IMR-90 (cell line): ENCODE measurements around the gene CIB2. TPM values are rescaled to one million over a fixed set of nuclear protein-coding genes. Genes with fewer than 3 reads are reported as not detected.

Experiments used
- ATAC-seq: fragments of 200-7000 bp; cut with Tn5 transposase; 2 replicates; pipeline ENCODE4 v1.9.1; 2020; ENCODE audit warnings: low read depth, mild to moderate bottlenecking, moderate library complexity
- BruUV-seq: library from RNA; stranded (reverse); fragments of 400-500 nt; replicated peaks from 2 replicates; lab custom pipeline; 2021; lab: Mats Ljungman, UMichigan
- CTCF ChIA-PET: fragments of 300-600 bp; formaldehyde crosslinking; extraction: SDS; loops from one replicate; lab custom pipeline; 2021; ENCODE audit warnings: antibody characterized with exemption; lab: Yijun Ruan, JAX
- POLR2A ChIA-PET: fragments of 300-600 bp; sonication (Branson Sonifier 250); formaldehyde crosslinking; loops from one replicate; lab custom pipeline; 2022; ENCODE audit warnings: antibody characterized with exemption; ENCODE audit not compliant: unreplicated experiment; lab: Charles Lee
- DNase-seq: peaks from one replicate; pipeline ENCODE4 v3.0.0; 2013
- H2AFZ ChIP-seq: replicated peaks from 2 replicates; pipeline ENCODE3; 2013; ENCODE audit warnings: low read length, mild to moderate bottlenecking; ENCODE audit not compliant: poor library complexity
- H2AK5ac ChIP-seq: 2 replicates; pipeline ENCODE4 v1.6.1; 2013; ENCODE audit warnings: low read depth, low read length, inconsistent platforms
- H2AK9ac ChIP-seq: replicated peaks from 2 replicates; pipeline ENCODE3; 2013; ENCODE audit warnings: mild to moderate bottlenecking, low read depth, low read length, moderate library complexity; ENCODE audit not compliant: poor library complexity
- H2BK120ac ChIP-seq: 2 replicates; pipeline ENCODE4 v1.6.1; 2013; ENCODE audit warnings: low read depth, low read length, inconsistent platforms
- H2BK15ac ChIP-seq: 3 replicates; pipeline ENCODE4 v1.6.1; 2013; ENCODE audit warnings: low read depth, low read length, inconsistent platforms
- H2BK20ac ChIP-seq: 2 replicates; pipeline ENCODE4 v1.6.1; 2013; ENCODE audit warnings: low read depth, mild to moderate bottlenecking, inconsistent platforms, low read length, moderate library complexity
- H2BK5ac ChIP-seq: 2 replicates; pipeline ENCODE4 v1.6.1; 2013; ENCODE audit warnings: mild to moderate bottlenecking, low read depth, low read length, inconsistent platforms; ENCODE audit not compliant: poor library complexity, severe bottlenecking
- H3K14ac ChIP-seq: replicated peaks from 2 replicates; pipeline ENCODE4 v1.6.1; 2013; ENCODE audit warnings: low read depth, low read length, inconsistent platforms
- H3K18ac ChIP-seq: 2 replicates; pipeline ENCODE4 v1.6.1; 2013; ENCODE audit warnings: low read depth, low read length, control low read depth
- H3K23ac ChIP-seq: 2 replicates; pipeline ENCODE4 v1.6.1; 2013; ENCODE audit warnings: low read depth, low read length, inconsistent platforms
- H3K27ac ChIP-seq: 2 replicates; pipeline ENCODE4 v1.5.1; 2013; ENCODE audit warnings: mild to moderate bottlenecking, control low read depth, low read length; ENCODE audit not compliant: insufficient read depth
- H3K27me3 ChIP-seq: 2 replicates; pipeline ENCODE4 v1.6.1; 2013; ENCODE audit warnings: low read length; ENCODE audit not compliant: control insufficient read depth, insufficient read depth
- H3K36me3 ChIP-seq: 2 replicates; pipeline ENCODE4 v1.6.1; 2013; ENCODE audit warnings: low read length, mixed read lengths; ENCODE audit not compliant: control insufficient read depth, insufficient read depth
- H3K4ac ChIP-seq: 2 replicates; pipeline ENCODE4 v1.6.1; 2013; ENCODE audit warnings: low read depth, low read length, inconsistent platforms
- H3K4me1 ChIP-seq: 2 replicates; pipeline ENCODE4 v1.6.1; 2013; ENCODE audit warnings: low read length, mixed read lengths; ENCODE audit not compliant: control insufficient read depth, insufficient read depth
- H3K4me2 ChIP-seq: 2 replicates; pipeline ENCODE4 v1.6.1; 2013; ENCODE audit warnings: low read depth, mild to moderate bottlenecking, control low read depth, low read length, moderate library complexity
- H3K4me3 ChIP-seq: 2 replicates; pipeline ENCODE4 v1.5.1; 2013; ENCODE audit warnings: low read depth, mild to moderate bottlenecking, control low read depth, low read length, moderate library complexity; ENCODE audit not compliant: insufficient read depth
- H3K56ac ChIP-seq: 2 replicates; pipeline ENCODE4 v1.6.1; 2013; ENCODE audit warnings: low read length, inconsistent platforms; ENCODE audit not compliant: insufficient read depth; ENCODE audit errors: extremely low read depth
- H3K79me1 ChIP-seq, 2 experiments: 2 replicates each; pipeline ENCODE4 v1.6.1; 2013; ENCODE audit warnings: low read length in 2 of 2, inconsistent platforms in 1 of 2, low read depth in 1 of 2
- H3K9ac ChIP-seq: 2 replicates; pipeline ENCODE4 v1.6.1; 2013; ENCODE audit warnings: low read depth, low read length, control low read depth
- H3K9me1 ChIP-seq: 2 replicates; pipeline ENCODE4 v1.6.1; 2013; ENCODE audit warnings: low read length, inconsistent platforms; ENCODE audit not compliant: insufficient read depth
- H3K9me3 ChIP-seq: 2 replicates; pipeline ENCODE4 v1.6.1; 2013; ENCODE audit warnings: low read length; ENCODE audit not compliant: control insufficient read depth, insufficient read depth
- H4K20me1 ChIP-seq: 2 replicates; pipeline ENCODE4 v1.6.1; 2013; ENCODE audit warnings: low read length, inconsistent platforms; ENCODE audit not compliant: insufficient read depth
- H4K5ac ChIP-seq: 2 replicates; pipeline ENCODE4 v1.6.1; 2013; ENCODE audit warnings: mild to moderate bottlenecking, low read depth, low read length, control low read depth
- H4K8ac ChIP-seq, 2 experiments: 2 replicates each; pipeline ENCODE4 v1.6.1; 2013; ENCODE audit warnings: low read depth in 2 of 2, low read length in 2 of 2, control low read depth in 1 of 2, inconsistent platforms in 1 of 2
- H4K91ac ChIP-seq: 2 replicates; pipeline ENCODE4 v1.6.1; 2013; ENCODE audit warnings: low read depth, low read length, inconsistent platforms; ENCODE audit not compliant: insufficient read depth
- BHLHE40 ChIP-seq: fragments of 150-350 bp; IDR thresholded peaks from 2 replicates; pipeline ENCODE4 v1.6.1; 2016; ENCODE audit warnings: mild to moderate bottlenecking, low read depth, low read length
- CEBPB ChIP-seq: IDR thresholded peaks from 2 replicates; pipeline ENCODE4 v1.6.1; 2012; ENCODE audit warnings: low read depth, low read length, improper control_type of control experiment
- CHD1 ChIP-seq: IDR thresholded peaks from 2 replicates; pipeline ENCODE4 v1.6.1; 2012; ENCODE audit warnings: low read depth, low read length, improper control_type of control experiment
- CTCF ChIP-seq: conservative IDR thresholded peaks from 2 replicates; pipeline ENCODE4 v1.5.1; 2012; ENCODE audit warnings: mild to moderate bottlenecking, low read depth, low read length, improper control_type of control experiment
- FOS ChIP-seq: fragments of 150-350 bp; IDR thresholded peaks from 2 replicates; pipeline ENCODE4 v1.6.1; 2016; ENCODE audit warnings: low read depth, low read length
- MAFK ChIP-seq: IDR thresholded peaks from 2 replicates; pipeline ENCODE4 v1.6.1; 2012; ENCODE audit warnings: low read depth, low read length, improper control_type of control experiment
- MAZ ChIP-seq: IDR thresholded peaks from 2 replicates; pipeline ENCODE4 v1.6.1; 2012; ENCODE audit warnings: low read depth, mild to moderate bottlenecking, low read length, improper control_type of control experiment, moderate library complexity, borderline replicate concordance
- MXI1 ChIP-seq: IDR thresholded peaks from 2 replicates; pipeline ENCODE4 v1.6.1; 2012; ENCODE audit warnings: low read depth, mild to moderate bottlenecking, low read length, moderate library complexity, borderline replicate concordance
- NFE2L2 ChIP-seq: fragments of 150-350 bp; IDR thresholded peaks from 2 replicates; pipeline ENCODE4 v1.6.1; 2016; ENCODE audit warnings: low read depth, mild to moderate bottlenecking, low read length
- POLR2A ChIP-seq: IDR thresholded peaks from 2 replicates; pipeline ENCODE4 v1.6.1; 2012; ENCODE audit warnings: mild to moderate bottlenecking, low read depth, low read length
- RAD21 ChIP-seq: IDR thresholded peaks from 2 replicates; pipeline ENCODE4 v1.6.1; 2012; ENCODE audit warnings: low read length, improper control_type of control experiment
- RCOR1 ChIP-seq: IDR thresholded peaks from 2 replicates; pipeline ENCODE4 v1.6.1; 2012; ENCODE audit warnings: mild to moderate bottlenecking, low read length, improper control_type of control experiment; ENCODE audit not compliant: insufficient replicate concordance
- RFX5 ChIP-seq: IDR thresholded peaks from 2 replicates; pipeline ENCODE4 v1.8.0; 2012; ENCODE audit warnings: low read depth, mild to moderate bottlenecking, low read length, moderate library complexity
- SMC3 ChIP-seq: fragments of 150-350 bp; IDR thresholded peaks from 2 replicates; pipeline ENCODE4 v1.6.1; 2016; ENCODE audit warnings: low read depth, mild to moderate bottlenecking, antibody characterized with exemption, low read length, moderate library complexity
- WGBS, 2 experiments: methylation state at CpG; one replicate each; pipeline versions ENCODE4 v1.1.5 to v1.1.7; 2013; ENCODE audit warnings: missing lambda C conversion rate in 2 of 2; ENCODE audit not compliant: insufficient read length in 1 of 2; ENCODE audit errors: extremely low coverage in 2 of 2; 5-methylcytosine and 5-hydroxymethylcytosine counted together
- dilution Hi-C: fragments of 300-500 bp; cut with HindIII; formaldehyde crosslinking; loops from one replicate; pipeline ENCODE4 v1.14.3; 2018; ENCODE audit warnings: low sequenced_read_pairs; ENCODE audit not compliant: unreplicated experiment
- in situ Hi-C: fragments of 300-500 bp; cut with MboI; formaldehyde crosslinking; loops from 3 replicates; pipeline ENCODE4 v1.14.3; 2019; ENCODE audit warnings: low sequenced_read_pairs, inconsistent platforms, mixed read lengths
- intact Hi-C: fragments of 100-400 bp; cut with micrococcal nuclease; formaldehyde crosslinking; loops from 2 replicates; pipeline ENCODE4 v1.10.0; 2022
- polyA plus RNA-seq, 3 experiments: library from polyadenylated mRNA; depleted of rRNA; stranded (reverse); fragments of >200 nt; gene quantifications; 2 replicates each; pipeline ENCODE4 v1.2.3, GENCODE V29; 2012; ENCODE audit warnings: low replicate concordance in 1 of 3
- total RNA-seq: library from RNA; depleted of rRNA; stranded (reverse); fragments of >200 nt; gene quantifications from 2 replicates; pipeline ENCODE4 v1.2.3, GENCODE V29; 2012
- TF ChIP-seq, protein P1 (sequence below): fragments of 150-350 bp; IDR thresholded peaks from 2 replicates; pipeline ENCODE4 v1.6.1; 2016; ENCODE audit warnings: low read depth, mild to moderate bottlenecking, low read length, moderate library complexity, borderline replicate concordance

Gene CIB2
- total and polyA plus RNA-seq, 2 of the 4 experiments (the other 2 are of a cell fraction): 2.2 to 2.4 TPM

GRCh38 chr15:78059110-78059839 is 72.0 kb downstream of the CIB2 start:
- Histone ChIP-seq H3K23ac (no peak overlapping the region), H3K27me3 (no peaks in the 10 kb centered on the region), H4K91ac (peak overlapping the region; percentile 16; the same call in 1 of the 2 replicates), H2AK9ac (no peak overlapping the region), H3K14ac (peak overlapping the region; percentile 42), H3K9me3 (no peaks in the 10 kb centered on the region), H3K27ac (no peak overlapping the region), H3K18ac (peak overlapping the region; percentile 18), H3K9me1 (peaks cover 46% of the 10 kb centered on the region), H3K4me2 (peak overlapping the region; percentile 10; the same call in 1 of the 2 replicates), H4K8ac (peak overlapping the region in 1 of 2 experiments; percentile 29; a peak in 1 of 4 replicates), H2AFZ (no peak overlapping the region), H3K4me1 (peaks cover 33% of the 10 kb centered on the region), H2BK20ac (peak overlapping the region; percentile 22; the same call in 1 of the 2 replicates), H2AK5ac (peak overlapping the region; percentile 67; the same call in 1 of the 2 replicates), H3K9ac (no peak overlapping the region), H4K20me1 (peaks cover 64% of the 10 kb centered on the region), H2BK120ac (peak overlapping the region; percentile 34), H2BK15ac (no peak overlapping the region; the same call in 2 of the 3 replicates), H3K4ac (peak overlapping the region; percentile 56), H3K4me3 (no peak overlapping the region), H3K79me1 (peaks cover 33 to 81% of the 10 kb centered on the region in 2 experiments), H4K5ac (no peak overlapping the region), H3K36me3 (0 out of 2 replicates have a peak, but pooled peaks cover 2% of the 10 kb centered on the region), H2BK5ac (no peak overlapping the region), H3K56ac (no peak overlapping the region)
- WGBS, 2 experiments: 0% methylated on average over 1 of the region's 3 CpGs; no CpG with 5 or more reads in 1 of the 2 experiments
- ATAC-seq (no peak), DNase-seq (peak; percentile 63)
- no TSS peak for BruUV-seq
- CTCF ChIA-PET: interaction anchor here (0.5 kb wide), 1 partner anchor 35 kb away, joined by 3 read pairs; no protein-coding TSS in a partner anchor
- dilution Hi-C loops (no loop called here), in situ Hi-C loops (no loop called here), intact Hi-C loops (no loop called here)
- POLR2A ChIA-PET: no interaction called here
- no peak for TF ChIP-seq CHD1
- no peak for TF ChIP-seq MAZ
- no peak for TF ChIP-seq RAD21
- no peak for TF ChIP-seq POLR2A
- no peak for TF ChIP-seq RCOR1
- TF ChIP-seq RFX5: no peak
- TF ChIP-seq FOS: no peak
- no peak for TF ChIP-seq MXI1
- TF ChIP-seq CTCF: no peak
- TF ChIP-seq, protein P1, sequence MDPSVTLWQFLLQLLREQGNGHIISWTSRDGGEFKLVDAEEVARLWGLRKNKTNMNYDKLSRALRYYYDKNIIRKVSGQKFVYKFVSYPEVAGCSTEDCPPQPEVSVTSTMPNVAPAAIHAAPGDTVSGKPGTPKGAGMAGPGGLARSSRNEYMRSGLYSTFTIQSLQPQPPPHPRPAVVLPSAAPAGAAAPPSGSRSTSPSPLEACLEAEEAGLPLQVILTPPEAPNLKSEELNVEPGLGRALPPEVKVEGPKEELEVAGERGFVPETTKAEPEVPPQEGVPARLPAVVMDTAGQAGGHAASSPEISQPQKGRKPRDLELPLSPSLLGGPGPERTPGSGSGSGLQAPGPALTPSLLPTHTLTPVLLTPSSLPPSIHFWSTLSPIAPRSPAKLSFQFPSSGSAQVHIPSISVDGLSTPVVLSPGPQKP: no peak
- no peak for TF ChIP-seq SMC3
- TF ChIP-seq NFE2L2: no peak
- TF ChIP-seq CEBPB: no peak
- no peak for TF ChIP-seq MAFK
- no peak for TF ChIP-seq BHLHE40
